Aorta (tissue), 5 donors: Measurements from ENCODE around the gene RPRD2. TPM values are rescaled to one million over a fixed set of nuclear protein-coding genes. Genes with fewer than 3 reads are reported as not detected.
"Not testable (repeated sequence)": the region's sequence is repeated elsewhere in the genome, so short reads cannot be mapped to it uniquely, and the experiment has no call there.

Experiments
- ATAC-seq: fragments of 200-7000 bp; cut with Tn5 transposase; one replicate; pipeline ENCODE4 v1.9.1; 2022; ENCODE audit warnings: moderate library complexity; ENCODE audit not compliant: low FRiP score
- DNase-seq, 2 donors: peaks; one replicate each; pipeline ENCODE4 v3.0.0-alpha.2; 2020
- H3K27ac ChIP-seq, 2 donors: one replicate each; pipeline ENCODE4 v1.5.1; 2013; ENCODE audit warnings: low read length in 2 of 2, mild to moderate bottlenecking in 2 of 2, moderate library complexity in 2 of 2, control low read depth in 1 of 2, inconsistent platforms in 1 of 2, low read depth in 1 of 2
- H3K27me3 ChIP-seq, 2 donors: one replicate each; pipeline ENCODE4 v1.6.1; 2013; ENCODE audit warnings: control low read depth in 1 of 2, low read length in 1 of 2, mild to moderate bottlenecking in 1 of 2, moderate library complexity in 1 of 2; ENCODE audit not compliant: insufficient read depth in 2 of 2, control insufficient read depth in 1 of 2
- H3K36me3 ChIP-seq, 2 donors: one replicate each; pipeline ENCODE4 v1.6.1; 2013; ENCODE audit warnings: control low read depth in 1 of 2, low read length in 1 of 2, mild to moderate bottlenecking in 1 of 2; ENCODE audit not compliant: insufficient read depth in 2 of 2, control insufficient read depth in 1 of 2
- H3K4me1 ChIP-seq, 2 donors: one replicate each; pipeline ENCODE4 v1.6.1; 2013; ENCODE audit warnings: low read length in 2 of 2, control low read depth in 1 of 2, mild to moderate bottlenecking in 1 of 2, moderate library complexity in 1 of 2; ENCODE audit not compliant: insufficient read depth in 2 of 2, control insufficient read depth in 1 of 2
- H3K4me3 ChIP-seq, 2 donors: one replicate each; pipeline ENCODE4 v1.5.1; 2013; ENCODE audit warnings: low read length in 2 of 2, control low read depth in 1 of 2, mild to moderate bottlenecking in 1 of 2
- H3K9me3 ChIP-seq: one replicate; pipeline ENCODE4 v1.6.1; 2013; ENCODE audit warnings: mild to moderate bottlenecking, low read length; ENCODE audit not compliant: control insufficient read depth
- WGBS, 2 donors: extraction: QIAGEN DNeasy Blood & Tissue Kit; methylation state at CpG; one replicate each; pipeline ENCODE4 v1.1.7; 2013; 5-methylcytosine and 5-hydroxymethylcytosine counted together
- intact Hi-C, 2 donors: fragments of 100-400 bp; cut with DNase I; formaldehyde crosslinking; loops; one replicate each; pipeline versions ENCODE4 v1.14.2 to v1.15.0; 2022
- long read RNA-seq, 2 donors: library from polyadenylated mRNA; unstranded; transcript quantifications; one replicate each; pipeline ENCODE4 v2.0.0, GENCODE V29; 2020 to 2021
- polyA plus RNA-seq, 2 donors: library from polyadenylated mRNA; stranded (reverse); fragments of 200-250 nt; gene quantifications; one replicate each; pipeline ENCODE4 v1.2.3, GENCODE V29; 2013
- total RNA-seq, 2 donors: library from RNA; stranded (reverse); fragmentation: NEBNext Ultra II Directional; extraction: Animal tissue kit (Norgen Biotek cat#: 25700); gene quantifications; one replicate each; pipeline ENCODE4 v1.2.1, GENCODE V29; 2021
- donor health status: healthy with polysubstance abuse.
- donor health status: Bipolar disorder and iron deficiency.
- donor health status: DM: no; HTN: no; CAD: no.
- donor health status: DM: no; HTN: no; CAD: no.
- donor health status: DM: yes; HTN: yes; CAD: no.

The RPRD2 gene
- total RNA-seq (10 to 100 TPM; 27.2 to 30.9 TPM), polyA plus RNA-seq (10 to 100 TPM in 1 of 2 donors, 1 to 10 TPM in 1; 4.5 to 11.0 TPM)
- long read RNA-seq, donor 1, partial matches to known transcripts = 2 of 23 reads
- long read RNA-seq, donor 1, other reads (novel, unspliced or antisense) = 17 of 23 reads
- long read RNA-seq, donor 2, full-length matches to known transcripts = 2 of 19 reads
- long read RNA-seq, donor 2, partial matches to known transcripts = 0 of 19 reads
- long read RNA-seq, donor 2, other reads (novel, unspliced or antisense) = 17 of 19 reads

- peak; percentile 99 to 100 for DNase-seq
- ATAC-seq = peak; percentile 99
- WGBS, 2 donors = 0 to 1% methylated on average over 36 of the region's 36 CpGs
- H3K4me3 ChIP-seq = peak within 1 kb of the TSS; percentile 99 to 100
- H3K27me3 ChIP-seq = no peaks in the 10 kb centered on the region
- no peaks in the 10 kb centered on the region for H3K9me3 ChIP-seq
- intact Hi-C loops = loop anchor here in 1 of 2 donors (5.0 kb wide), 1 partner anchor 169 kb away; no protein-coding TSS in a partner anchor
- peak within 1 kb of the TSS; percentile 43 to 81 for H3K27ac ChIP-seq
- no peaks in the 10 kb centered on the region for H3K4me1 ChIP-seq
- H3K36me3 ChIP-seq = no peaks in the 10 kb centered on the region
Observed at GRCh38 chr1:150363426-150364230, at the start of gene RPRD2. Gene RPRD2 (plus strand): TSS chr1:150364147. CDS start chr1:150364715, 568 bp downstream.

GRCh38 chr1:150314691-150315090 lies 49.3 kb upstream of the RPRD2 start:
- not testable (repeated sequence) for ATAC-seq, H3K4me3 ChIP-seq, H3K4me1 ChIP-seq, H3K27me3 ChIP-seq, H3K9me3 ChIP-seq, H3K36me3 ChIP-seq, H3K27ac ChIP-seq
- intact Hi-C loops = loop anchor here in 1 of 2 donors (5.0 kb wide), 1 partner anchor 32 kb away; the partner anchor contains the start of gene CIART
- WGBS, 2 donors = 90 to 92% methylated on average over 4 of the region's 4 CpGs
- peak in 1 of 2 donors; percentile 4 for DNase-seq

GRCh38 chr1:150320667-150320978 lies 43.3 kb upstream of the RPRD2 start:
- intact Hi-C loops = no loop called here
- peaks cover 0 to 3% of the 10 kb centered on the region in 2 donors for H3K4me1 ChIP-seq
- H3K9me3 ChIP-seq = no peaks in the 10 kb centered on the region
- ATAC-seq = no peak
- peak overlapping the region in 1 of 2 donors; percentile 97 for H3K4me3 ChIP-seq
- peaks cover under 1 to 4% of the 10 kb centered on the region in 2 donors for H3K36me3 ChIP-seq
- H3K27ac ChIP-seq = peak overlapping the region in 1 of 2 donors; percentile 17
- H3K27me3 ChIP-seq = no peaks in the 10 kb centered on the region
- WGBS, 2 donors = 89 to 91% methylated on average over 8 of the region's 8 CpGs
- DNase-seq = no peak

- no peak for DNase-seq
- H3K4me1 ChIP-seq = peaks cover 0 to 3% of the 10 kb centered on the region in 2 donors
- ATAC-seq = no peak
- no peaks in the 10 kb centered on the region for H3K27me3 ChIP-seq
- WGBS, 2 donors = 0 to 1% methylated on average over 9 of the region's 9 CpGs
- H3K4me3 ChIP-seq = peak overlapping the region; percentile 50 to 97
- intact Hi-C loops = no loop called here
- H3K36me3 ChIP-seq = peaks cover 4 to 6% of the 10 kb centered on the region in 2 donors
- peak overlapping the region; percentile 18 to 19 for H3K27ac ChIP-seq
- no peaks in the 10 kb centered on the region for H3K9me3 ChIP-seq
Observed at GRCh38 chr1:150321826-150322166, 42.2 kb upstream of the RPRD2 start.

- intact Hi-C loops = no loop called here
Observed at GRCh38 chr1:150322310-150322709, 41.6 kb upstream of the RPRD2 start.

GRCh38 chr1:150332651-150333290 lies 31.2 kb upstream of the RPRD2 start:
- Histone ChIP-seq H3K36me3 (peaks cover 11 to 12% of the 10 kb centered on the region in 2 donors), H3K27ac (no peak overlapping the region), H3K27me3 (no peaks in the 10 kb centered on the region), H3K9me3 (no peaks in the 10 kb centered on the region), H3K4me1 (no peaks in the 10 kb centered on the region), H3K4me3 (no peak overlapping the region)
- ATAC-seq (no peak), DNase-seq (no peak)
- intact Hi-C loops = no loop called here
- 91% methylated on average over 7 of the region's 7 CpGs for WGBS, 2 donors

More at GRCh38 chr1:150322310-150322709, 41.6 kb upstream of the RPRD2 start:
- Histone ChIP-seq H3K27ac (peak overlapping the region in 1 of 2 donors; percentile 19), H3K9me3 (no peaks in the 10 kb centered on the region), H3K4me1 (peaks cover 0 to 3% of the 10 kb centered on the region in 2 donors), H3K4me3 (peak overlapping the region; percentile 50 to 97), H3K36me3 (peaks cover 6% of the 10 kb centered on the region in 2 donors), H3K27me3 (no peaks in the 10 kb centered on the region)
- WGBS, 2 donors = 92% methylated on average over 3 of the region's 3 CpGs
- no peak for ATAC-seq
- no peak for DNase-seq

- Histone ChIP-seq H3K27me3 (no peaks in the 10 kb centered on the region), H3K27ac (no peak overlapping the region), H3K9me3 (no peaks in the 10 kb centered on the region), H3K36me3 (peaks cover 7 to 11% of the 10 kb centered on the region in 2 donors), H3K4me3 (no peak overlapping the region), H3K4me1 (no peaks in the 10 kb centered on the region)
- DNase-seq (no peak), ATAC-seq (no peak)
- 86 to 87% methylated on average over 4 of the region's 4 CpGs for WGBS, 2 donors
- intact Hi-C loops = no loop called here
Observed at GRCh38 chr1:150346316-150346715, 17.6 kb upstream of the RPRD2 start.

GRCh38 chr1:150352866-150353265 lies 11.1 kb upstream of the RPRD2 start:
- Histone ChIP-seq H3K4me3 (no peak overlapping the region), H3K27ac (no peak overlapping the region), H3K4me1 (no peaks in the 10 kb centered on the region), H3K27me3 (no peaks in the 10 kb centered on the region), H3K9me3 (no peaks in the 10 kb centered on the region), H3K36me3 (peaks cover 0 to 3% of the 10 kb centered on the region in 2 donors)
- 90 to 94% methylated on average over 4 of the region's 4 CpGs for WGBS, 2 donors
- DNase-seq (no peak), ATAC-seq (no peak)
- intact Hi-C loops = no loop called here
